Kidney (tissue), 14 donors: Measurements from ENCODE around the gene JARID2. TPM values are rescaled to one million over a fixed set of nuclear protein-coding genes. Genes with fewer than 3 reads are reported as not detected.

Source experiments
- DNase-seq, 5 donors: peaks; one replicate each; pipeline ENCODE4 v3.0.0-alpha.2; 2013 to 2020
- FAIRE-seq: peaks from 2 replicates; lab custom pipeline; 2012; peaks lifted over from hg19 to GRCh38; lab: Jason Lieb, UNC
- H3K27ac ChIP-seq, 2 donors: one replicate each; pipeline ENCODE4 v1.7.0; 2013; ENCODE audit warnings: low read depth in 2 of 2, low read length in 2 of 2, inconsistent platforms in 1 of 2
- H3K27me3 ChIP-seq: one replicate; pipeline ENCODE4 v1.7.1; 2013; ENCODE audit warnings: low read length, inconsistent platforms; ENCODE audit not compliant: control insufficient read depth, insufficient read depth
- H3K36me3 ChIP-seq, 3 donors: one replicate each; pipeline versions ENCODE4 v1.7.0 to v1.7.1; 2013; ENCODE audit warnings: low read length in 3 of 3, control low read depth in 1 of 3, inconsistent platforms in 1 of 3; ENCODE audit not compliant: insufficient read depth in 3 of 3, control insufficient read depth in 2 of 3
- H3K4me1 ChIP-seq, 3 donors: one replicate each; pipeline versions ENCODE4 v1.7.0 to v1.7.1; 2013; ENCODE audit warnings: low read length in 3 of 3, inconsistent platforms in 1 of 3, low read depth in 1 of 3; ENCODE audit not compliant: control insufficient read depth in 2 of 3, insufficient read depth in 2 of 3
- H3K4me3 ChIP-seq, 3 donors: one replicate each; pipeline versions ENCODE4 v1.7.0 to v1.8.1; 2013; ENCODE audit warnings: low read length in 3 of 3, control low read depth in 1 of 3, inconsistent platforms in 1 of 3
- H3K9ac ChIP-seq, 3 donors: one replicate each; pipeline versions ENCODE4 v1.7.0 to v1.7.1; 2013; ENCODE audit warnings: low read length in 3 of 3, control low read depth in 1 of 3, inconsistent platforms in 1 of 3
- H3K9me3 ChIP-seq, 3 donors: one replicate each; pipeline versions ENCODE4 v1.7.0 to v1.7.1; 2013; ENCODE audit warnings: low read length in 3 of 3, control low read depth in 1 of 3, inconsistent platforms in 1 of 3; ENCODE audit not compliant: control insufficient read depth in 2 of 3, insufficient read depth in 1 of 3
- intact Hi-C: fragments of 100-400 bp; cut with DNase I; formaldehyde crosslinking; loops from one replicate; pipeline ENCODE4 v1.11.1; 2022
- polyA plus RNA-seq: library from polyadenylated mRNA; stranded (reverse); fragments of 350-450 nt; fragmentation: Illumina TruSeq; extraction: RNeasy Lipid Tissue Mini Kit (QIAGEN cat#74804); gene quantifications from one replicate; pipeline ENCODE4 v1.2.3, GENCODE V29; 2014; ENCODE audit warnings: low read depth, low replicate concordance; ENCODE audit not compliant: insufficient read depth
- total RNA-seq: library from RNA; stranded (reverse); fragmentation: NEBNext Ultra II Directional; extraction: Animal tissue kit (Norgen Biotek cat#: 25700); gene quantifications from one replicate; pipeline ENCODE4 v1.2.1, GENCODE V29; 2021
- TF ChIP-seq, protein P1 (sequence below): IDR thresholded peaks from 3 replicates; pipeline ENCODE4 v1.5.1; 2012; ENCODE audit warnings: mild to moderate bottlenecking, moderate library complexity, borderline replicate concordance; ENCODE audit not compliant: insufficient read depth; ENCODE audit errors: extremely low read depth
- donor health status: control.
- donor health status: control.
- donor health status: control.
- donor health status: control.
- donor health status: control.
- donor health status: DM: yes; HTN: yes; CAD: no.
- donor health status: Normal renal cell carcinoma (clear cell type).

The JARID2 gene
- total and polyA plus RNA-seq, 2 donors from 2014 or later = 1.8 to 12.3 TPM

DNA sequence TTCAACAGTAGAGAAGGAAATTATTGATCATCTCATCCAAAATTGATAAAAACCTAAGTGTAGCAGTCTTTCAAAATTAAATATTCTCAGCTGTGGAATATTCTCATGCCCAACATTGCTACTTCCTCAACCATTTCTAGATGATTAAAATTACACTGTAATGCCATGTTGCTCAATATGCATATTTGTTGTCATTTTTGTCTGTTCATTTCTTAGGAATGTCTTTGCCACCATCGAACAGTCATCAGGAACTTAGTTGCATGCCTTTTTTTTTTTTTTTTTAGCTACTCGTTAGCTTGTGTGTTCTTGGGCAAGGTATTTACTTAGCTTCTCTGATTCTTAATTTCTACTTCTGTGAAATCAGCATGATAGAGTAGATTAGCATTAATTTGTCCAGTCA is 228.3 kb downstream of the JARID2 start:
- Histone ChIP-seq H3K36me3 (peaks cover 0 to 5% (median 3%) of the 10 kb centered on the region in 3 donors), H3K9ac (no peak overlapping the region), H3K4me1 (peaks cover 14 to 16% (median 14%) of the 10 kb centered on the region in 3 donors), H3K27me3 (no peaks in the 10 kb centered on the region), H3K27ac (peak overlapping the region in 1 of 2 donors; percentile 45), H3K9me3 (no peaks in the 10 kb centered on the region), H3K4me3 (no peak overlapping the region)
- FAIRE-seq = no peak
- intact Hi-C loops = no loop called here
- TF ChIP-seq, protein P1, sequence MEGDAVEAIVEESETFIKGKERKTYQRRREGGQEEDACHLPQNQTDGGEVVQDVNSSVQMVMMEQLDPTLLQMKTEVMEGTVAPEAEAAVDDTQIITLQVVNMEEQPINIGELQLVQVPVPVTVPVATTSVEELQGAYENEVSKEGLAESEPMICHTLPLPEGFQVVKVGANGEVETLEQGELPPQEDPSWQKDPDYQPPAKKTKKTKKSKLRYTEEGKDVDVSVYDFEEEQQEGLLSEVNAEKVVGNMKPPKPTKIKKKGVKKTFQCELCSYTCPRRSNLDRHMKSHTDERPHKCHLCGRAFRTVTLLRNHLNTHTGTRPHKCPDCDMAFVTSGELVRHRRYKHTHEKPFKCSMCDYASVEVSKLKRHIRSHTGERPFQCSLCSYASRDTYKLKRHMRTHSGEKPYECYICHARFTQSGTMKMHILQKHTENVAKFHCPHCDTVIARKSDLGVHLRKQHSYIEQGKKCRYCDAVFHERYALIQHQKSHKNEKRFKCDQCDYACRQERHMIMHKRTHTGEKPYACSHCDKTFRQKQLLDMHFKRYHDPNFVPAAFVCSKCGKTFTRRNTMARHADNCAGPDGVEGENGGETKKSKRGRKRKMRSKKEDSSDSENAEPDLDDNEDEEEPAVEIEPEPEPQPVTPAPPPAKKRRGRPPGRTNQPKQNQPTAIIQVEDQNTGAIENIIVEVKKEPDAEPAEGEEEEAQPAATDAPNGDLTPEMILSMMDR = no peak
- DNase-seq = no peak

DNA sequence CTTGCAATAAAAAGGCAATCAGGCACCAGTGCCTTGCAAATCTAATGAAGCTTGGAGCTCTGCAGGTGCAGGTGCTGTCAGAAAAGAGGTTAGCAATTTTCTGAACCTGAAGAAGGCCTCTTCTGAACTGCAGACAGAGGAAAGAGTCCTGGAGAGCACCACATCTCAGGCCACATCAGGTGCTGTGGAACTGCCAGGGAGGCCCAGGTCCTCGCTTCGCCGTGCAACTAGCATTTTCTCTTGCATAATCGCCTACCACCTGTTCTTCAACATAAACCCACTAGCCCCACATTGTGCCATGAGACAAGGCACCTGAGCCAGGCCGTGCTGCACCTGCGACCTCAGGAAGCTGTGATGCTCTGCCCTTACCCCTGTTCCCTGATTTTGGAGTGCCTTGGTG is 229.4 kb downstream of the JARID2 start:
- Histone ChIP-seq H3K36me3 (peaks cover 0 to 5% (median 2%) of the 10 kb centered on the region in 3 donors), H3K9me3 (no peaks in the 10 kb centered on the region), H3K27ac (peak overlapping the region in 1 of 2 donors; percentile 40), H3K4me3 (no peak overlapping the region), H3K27me3 (no peaks in the 10 kb centered on the region), H3K9ac (no peak overlapping the region), H3K4me1 (peaks cover 14 to 16% (median 14%) of the 10 kb centered on the region in 3 donors)
- TF ChIP-seq, protein P1 = no peak
- intact Hi-C loops = no loop called here
- no peak for DNase-seq
- FAIRE-seq = no peak

DNA sequence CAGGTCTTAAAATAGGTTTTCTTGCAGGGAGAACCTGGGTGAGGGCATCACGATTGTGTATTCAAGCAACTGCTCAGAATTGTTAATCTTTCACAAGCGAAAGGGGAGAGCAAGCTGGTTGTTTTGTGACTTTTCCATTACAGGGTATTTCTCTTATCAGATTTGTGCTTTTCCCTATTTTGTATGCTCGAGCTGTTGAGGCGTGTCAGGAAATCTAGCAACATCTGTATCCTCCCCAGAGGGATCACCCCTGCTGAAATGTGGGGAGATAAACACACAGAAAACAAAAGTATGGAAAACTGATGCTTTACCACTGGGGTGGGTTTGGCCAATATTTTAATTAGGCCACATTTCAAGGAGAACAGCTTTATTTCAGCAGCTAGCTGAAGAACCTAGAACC is 230.0 kb downstream of the JARID2 start:
- Histone ChIP-seq H3K36me3 (peaks cover 0 to 5% (median 2%) of the 10 kb centered on the region in 3 donors), H3K27ac (peak overlapping the region; percentile 40 to 44), H3K4me3 (no peak overlapping the region), H3K9ac (no peak overlapping the region), H3K27me3 (no peaks in the 10 kb centered on the region), H3K4me1 (peaks cover 14 to 16% (median 14%) of the 10 kb centered on the region in 3 donors), H3K9me3 (no peaks in the 10 kb centered on the region)
- intact Hi-C loops = no loop called here
- TF ChIP-seq, protein P1 = no peak
- DNase-seq = no peak
- FAIRE-seq = no peak
